ENCODE measurements around the gene TOGARAM2. TPM values are rescaled to one million over a fixed set of nuclear protein-coding genes. Genes with fewer than 3 reads are reported as not detected.

Gene TOGARAM2
- total and polyA plus RNA-seq, 2 experiments from 2014 or later = 1.8 TPM

GRCh38 chr2:28994074-28994473 lies 13.0 kb downstream of the TOGARAM2 start:
- Histone ChIP-seq H3K4me2 (no peak overlapping the region), H3K36me3 (ENCODE audit: insufficient read depth) (no peaks in the 10 kb centered on the region), H2AFZ (no peak overlapping the region), H4K20me1 (replicated peaks; ENCODE audit: insufficient read depth) (no peaks in the 10 kb centered on the region), H3K9me2 (ENCODE audit: insufficient read depth) (no peaks in the 10 kb centered on the region), H3K27me3 (ENCODE audit: insufficient read depth) (no peaks in the 10 kb centered on the region), H3F3A (replicated peaks; ENCODE audit: low read depth) (no peaks in the 10 kb centered on the region), H3K27ac (ENCODE audit: low read depth) (no peak overlapping the region), H3K79me2 (replicated peaks; ENCODE audit: insufficient read depth) (no peaks in the 10 kb centered on the region), H3K4me1 (ENCODE audit: insufficient read depth) (no peaks in the 10 kb centered on the region; the same call in 1 of the 2 replicates), H3K4me3 (no peak overlapping the region)
- Mint-ChIP-seq H3K9me3 (no peaks in the 10 kb centered on the region; the same call in 2 of the 3 replicates), H3K27ac (no peak overlapping the region), H3K36me3 (ENCODE audit: low read depth) (no peaks in the 10 kb centered on the region), H3K4me1 (peaks cover 5% of the 10 kb centered on the region; the same call in 2 of the 3 replicates), H3K4me3 (no peak overlapping the region), H3K27me3 (ENCODE audit: insufficient read depth, low read depth, poor library complexity) (peaks cover 7% of the 10 kb centered on the region)
- TF ChIP-seq REST (IDR thresholded peaks at IDR 0.05; ENCODE audit: unreplicated experiment) = no peak
- no peak for TF ChIP-seq ZNF331 (CRISPR knock-in tag; IDR thresholded peaks at IDR 0.05; ENCODE audit: low read depth)
- DNase-seq (ENCODE audit: low spot score) = no peak
- ATAC-seq = no peak

DNA sequence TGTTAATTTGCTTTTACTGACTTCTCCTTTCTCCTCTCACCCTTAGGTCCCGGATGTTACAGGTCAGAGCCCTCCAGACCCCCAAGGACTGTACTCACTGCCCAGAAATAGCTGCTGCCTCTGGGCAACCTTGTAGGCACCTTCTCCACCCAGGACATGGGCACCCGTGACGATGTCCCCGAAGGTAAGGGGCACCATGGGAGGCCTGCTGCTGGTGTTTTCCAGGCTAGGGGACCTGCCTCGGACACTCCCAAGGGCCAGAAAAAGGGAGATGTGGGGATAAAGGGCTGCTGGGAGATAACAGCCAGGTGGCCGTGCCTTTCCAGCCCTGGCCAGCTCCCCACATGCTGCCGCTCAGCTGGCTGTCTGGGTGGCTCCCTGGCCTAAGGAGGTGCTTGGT lies 13.6 kb downstream of the TOGARAM2 start:
- Mint-ChIP-seq H3K4me3 (no peak overlapping the region), H3K9me3 (no peaks in the 10 kb centered on the region; the same call in 2 of the 3 replicates), H3K27me3 (ENCODE audit: insufficient read depth, low read depth, poor library complexity) (peaks cover 7% of the 10 kb centered on the region), H3K36me3 (ENCODE audit: low read depth) (no peaks in the 10 kb centered on the region), H3K4me1 (peaks cover 5% of the 10 kb centered on the region; the same call in 2 of the 3 replicates), H3K27ac (no peak overlapping the region)
- TF ChIP-seq EZH2phosphoT487 (IDR thresholded peaks at IDR 0.05; ENCODE audit: unreplicated experiment) = no peak
- no peak for TF ChIP-seq POLR2AphosphoS5 (IDR thresholded peaks at IDR 0.05; ENCODE audit: low read depth)
- no peak for TF ChIP-seq STAT1 (IDR thresholded peaks at IDR 0.05; ENCODE audit: unreplicated experiment)
- no peak for TF ChIP-seq ETS1 (IDR thresholded peaks at IDR 0.05)
- TF ChIP-seq CTCF (conservative IDR thresholded peaks at IDR 0.05; ENCODE audit: low read depth in 2 of 2) = no peak
- no peaks in the 10 kb centered on the region for H3K36me3 ChIP-seq (ENCODE audit: insufficient read depth)
- H4K20me1 ChIP-seq (replicated peaks; ENCODE audit: insufficient read depth) = no peaks in the 10 kb centered on the region
- H3F3A ChIP-seq (replicated peaks; ENCODE audit: low read depth) = no peaks in the 10 kb centered on the region
- ATAC-seq (no peak), DNase-seq (ENCODE audit: low spot score) (no peak)
- no peak overlapping the region for H3K4me3 ChIP-seq
- no peak overlapping the region for H2AFZ ChIP-seq
- no peaks in the 10 kb centered on the region for H3K9me2 ChIP-seq (ENCODE audit: insufficient read depth)
- no peak overlapping the region for H3K27ac ChIP-seq (ENCODE audit: low read depth)
- H3K4me1 ChIP-seq (ENCODE audit: insufficient read depth) = no peaks in the 10 kb centered on the region; the same call in 1 of the 2 replicates
- H3K79me2 ChIP-seq (replicated peaks; ENCODE audit: insufficient read depth) = no peaks in the 10 kb centered on the region
- no peaks in the 10 kb centered on the region for H3K27me3 ChIP-seq (ENCODE audit: insufficient read depth)
- H3K4me2 ChIP-seq = no peak overlapping the region

Measured in GM23338 (cell line).